SU-DHL-6 (cell line): Measurements from ENCODE around the gene FOXM1.

Experiments
- H2AFZ ChIP-seq: fragments of 200-600 bp; sonication (generic); 2 replicates; pipeline ENCODE4 v1.6.1; 2014; ENCODE audit warnings: low read depth, mild to moderate bottlenecking, moderate library complexity, mixed read lengths, antibody characterized with exemption, low read length; ENCODE audit not compliant: severe bottlenecking
- H3F3A ChIP-seq: fragments of 200-600 bp; shearing (Covaris generic); 2 replicates; pipeline ENCODE4 v1.6.0; 2016; ENCODE audit warnings: antibody characterized with exemption, mild to moderate bottlenecking; ENCODE audit not compliant: insufficient read depth
- H3K27ac ChIP-seq: fragments of 200-600 bp; sonication (generic); 2 replicates; pipeline ENCODE4 v1.5.1; 2016; ENCODE audit warnings: low read depth, mild to moderate bottlenecking, low read length, moderate library complexity, mixed read lengths
- H3K27me3 ChIP-seq: fragments of 200-600 bp; sonication (generic), shearing (Covaris generic); 2 replicates; pipeline ENCODE4 v1.6.0; 2014; ENCODE audit warnings: mild to moderate bottlenecking, low read length
- H3K36me3 ChIP-seq: fragments of 200-600 bp; sonication (generic); 2 replicates; pipeline ENCODE4 v1.6.1; 2014; ENCODE audit warnings: mild to moderate bottlenecking, low read length, mixed read lengths
- H3K4me2 ChIP-seq: fragments of 300-600, 200-600 bp; shearing (Covaris generic), sonication (generic); 2 replicates; pipeline ENCODE4 v1.6.0; 2014; ENCODE audit warnings: low read length, low read depth, mild to moderate bottlenecking; ENCODE audit not compliant: poor library complexity, severe bottlenecking
- H3K4me3 ChIP-seq: fragments of 200-600 bp; sonication (generic); 2 replicates; pipeline ENCODE4 v1.5.1; 2014; ENCODE audit warnings: antibody characterized with exemption, low read length, mild to moderate bottlenecking, mixed read lengths; ENCODE audit not compliant: insufficient read depth, poor library complexity, severe bottlenecking
- H3K79me2 ChIP-seq: fragments of 200-600 bp; sonication (generic); 2 replicates; pipeline ENCODE4 v1.6.1; 2014; ENCODE audit warnings: mild to moderate bottlenecking, low read length, moderate library complexity; ENCODE audit not compliant: insufficient read depth
- H3K9ac ChIP-seq: fragments of 200-600 bp; sonication (generic); 2 replicates; pipeline ENCODE4 v1.7.0; 2014; ENCODE audit warnings: mild to moderate bottlenecking, low read length
- H3K9me2 ChIP-seq: fragments of 200-600 bp; sonication (generic); replicated peaks from 2 replicates; pipeline ENCODE4 v1.6.1; 2014; ENCODE audit warnings: low read length; ENCODE audit not compliant: insufficient read depth
- H3K9me3 ChIP-seq: fragments of 200-600 bp; sonication (generic); 2 replicates; pipeline ENCODE4 v1.6.1; 2014; ENCODE audit warnings: low read length, mixed read lengths; ENCODE audit not compliant: insufficient read depth
- H4K20me1 ChIP-seq: fragments of 200-600 bp; sonication (generic); 2 replicates; pipeline ENCODE4 v1.6.1; 2014; ENCODE audit warnings: low read depth, mild to moderate bottlenecking, antibody characterized with exemption, low read length, moderate library complexity, mixed read lengths
- EZH2phosphoT487 ChIP-seq: fragments of 200-600 bp; sonication (generic), shearing (Covaris generic); conservative IDR thresholded peaks from 2 replicates; pipeline ENCODE4 v1.6.1; 2018; ENCODE audit warnings: mild to moderate bottlenecking, antibody characterized with exemption, low read length, moderate library complexity, mixed read lengths
- TF ChIP-seq, protein P1 (sequence below): fragments of 200-600 bp; sonication (generic); IDR thresholded peaks from one replicate; pipeline ENCODE4 v1.5.1; 2017; ENCODE audit warnings: antibody characterized with exemption, mild to moderate bottlenecking, low read length, moderate library complexity; ENCODE audit not compliant: insufficient read depth, poor library complexity, severe bottlenecking

Gene FOXM1

DNA sequence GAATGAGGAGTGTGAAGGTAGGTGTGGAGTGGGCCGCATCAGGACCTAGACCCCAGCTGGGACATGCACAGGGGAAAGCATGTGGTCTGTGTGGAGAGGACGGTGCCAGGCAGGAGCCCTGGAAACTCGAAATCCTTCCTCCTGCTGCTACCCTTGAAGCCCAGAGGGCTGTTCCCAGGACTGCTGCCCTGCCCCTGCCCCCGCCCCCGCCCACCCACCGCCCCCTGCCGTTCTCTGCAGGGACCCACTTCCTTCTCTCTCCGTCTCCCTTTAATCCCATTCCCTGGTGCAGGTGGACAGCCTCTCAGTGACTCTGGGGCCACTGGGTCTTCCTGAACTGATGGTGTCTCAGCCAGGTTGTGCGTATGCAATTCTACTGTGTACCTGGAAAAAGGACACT lies 56.5 kb downstream of the FOXM1 start:
- Histone ChIP-seq H3K79me2 (peaks cover 5% of the 10 kb centered on the region), H3K9ac (no peak overlapping the region), H3K4me2 (no peak overlapping the region), H3K9me2 (no peaks in the 10 kb centered on the region), H3K4me3 (no peak overlapping the region), H3K27ac (no peak overlapping the region), H4K20me1 (no peaks in the 10 kb centered on the region), H3F3A (no peaks in the 10 kb centered on the region), H3K36me3 (peaks cover 3% of the 10 kb centered on the region; the same call in 1 of the 2 replicates), H3K9me3 (no peaks in the 10 kb centered on the region), H3K27me3 (no peaks in the 10 kb centered on the region), H2AFZ (no peak overlapping the region)
- TF ChIP-seq EZH2phosphoT487: no peak
- TF ChIP-seq, protein P1, sequence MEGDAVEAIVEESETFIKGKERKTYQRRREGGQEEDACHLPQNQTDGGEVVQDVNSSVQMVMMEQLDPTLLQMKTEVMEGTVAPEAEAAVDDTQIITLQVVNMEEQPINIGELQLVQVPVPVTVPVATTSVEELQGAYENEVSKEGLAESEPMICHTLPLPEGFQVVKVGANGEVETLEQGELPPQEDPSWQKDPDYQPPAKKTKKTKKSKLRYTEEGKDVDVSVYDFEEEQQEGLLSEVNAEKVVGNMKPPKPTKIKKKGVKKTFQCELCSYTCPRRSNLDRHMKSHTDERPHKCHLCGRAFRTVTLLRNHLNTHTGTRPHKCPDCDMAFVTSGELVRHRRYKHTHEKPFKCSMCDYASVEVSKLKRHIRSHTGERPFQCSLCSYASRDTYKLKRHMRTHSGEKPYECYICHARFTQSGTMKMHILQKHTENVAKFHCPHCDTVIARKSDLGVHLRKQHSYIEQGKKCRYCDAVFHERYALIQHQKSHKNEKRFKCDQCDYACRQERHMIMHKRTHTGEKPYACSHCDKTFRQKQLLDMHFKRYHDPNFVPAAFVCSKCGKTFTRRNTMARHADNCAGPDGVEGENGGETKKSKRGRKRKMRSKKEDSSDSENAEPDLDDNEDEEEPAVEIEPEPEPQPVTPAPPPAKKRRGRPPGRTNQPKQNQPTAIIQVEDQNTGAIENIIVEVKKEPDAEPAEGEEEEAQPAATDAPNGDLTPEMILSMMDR: no peak

- H3K9me3 ChIP-seq: no peaks in the 10 kb centered on the region
- H3K9me2 ChIP-seq: no peaks in the 10 kb centered on the region
- H3K79me2 ChIP-seq: peaks cover 11% of the 10 kb centered on the region
- no peak overlapping the region for H3K27ac ChIP-seq
- peaks cover 3% of the 10 kb centered on the region; the same call in 1 of the 2 replicates for H3K36me3 ChIP-seq
- H2AFZ ChIP-seq: no peak overlapping the region
- no peak overlapping the region for H3K9ac ChIP-seq
- no peaks in the 10 kb centered on the region for H3K27me3 ChIP-seq
- no peaks in the 10 kb centered on the region for H3F3A ChIP-seq
- no peak overlapping the region for H3K4me3 ChIP-seq
- no peak for TF ChIP-seq EZH2phosphoT487
- TF ChIP-seq, protein P1: no peak
- H4K20me1 ChIP-seq: no peaks in the 10 kb centered on the region
- no peak overlapping the region for H3K4me2 ChIP-seq
Measured at GRCh38 chr12:2819810-2820209, 57.2 kb downstream of the FOXM1 start.

DNA sequence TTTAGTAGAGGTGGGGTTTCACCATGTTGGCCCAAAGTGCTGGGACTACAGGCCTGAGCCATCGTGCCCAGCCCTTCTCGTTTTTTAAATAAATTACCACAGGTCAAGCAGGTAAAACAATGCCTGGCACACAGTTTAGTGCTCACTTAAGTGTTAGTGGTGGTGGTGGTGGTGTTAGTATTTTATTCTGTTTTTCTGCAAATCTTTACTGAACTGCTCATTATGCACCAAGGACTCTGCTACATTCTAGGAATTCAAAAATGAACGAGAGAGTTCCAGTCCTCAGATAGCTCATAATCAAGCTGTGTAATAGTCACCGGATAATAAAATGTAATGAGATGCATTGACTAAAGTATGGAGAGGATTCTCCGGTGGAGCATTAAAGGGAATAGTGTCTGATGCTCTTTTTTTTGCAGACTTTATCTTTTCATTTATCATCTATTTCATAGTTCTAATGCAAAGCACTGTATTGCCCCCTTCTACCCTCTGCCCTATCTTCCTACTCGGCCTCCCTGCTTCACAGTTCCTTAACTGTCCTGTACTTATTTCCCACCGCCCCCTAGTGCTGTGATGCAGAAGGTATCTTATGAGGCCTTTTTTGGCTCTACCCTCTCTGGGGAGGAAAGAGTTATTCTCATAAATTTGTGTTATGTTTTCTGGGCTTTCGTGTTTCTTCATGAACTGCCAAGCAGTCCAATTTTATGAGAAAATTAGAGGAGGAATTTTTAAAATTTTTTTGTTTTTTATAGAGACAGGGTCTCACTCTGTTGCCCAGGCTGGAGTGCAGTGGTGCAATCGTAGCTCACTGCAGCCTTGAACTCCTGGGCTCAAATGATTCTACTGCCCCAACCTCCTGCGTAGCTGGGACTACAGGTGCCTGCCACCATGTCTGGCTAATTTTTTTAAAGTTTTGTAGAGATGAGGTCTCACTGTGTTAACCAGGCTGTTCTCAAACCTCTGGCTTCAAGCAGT lies 63.5 kb downstream of the FOXM1 start:
- Histone ChIP-seq H3K36me3 (peaks cover 3% of the 10 kb centered on the region; the same call in 1 of the 2 replicates), H3K9me3 (no peaks in the 10 kb centered on the region), H3K9ac (peak overlapping the region; percentile 87), H3K9me2 (no peaks in the 10 kb centered on the region), H3F3A (peaks cover 6% of the 10 kb centered on the region), H3K4me2 (peak overlapping the region; percentile 94), H3K4me3 (peak overlapping the region; percentile 74), H3K27ac (peak overlapping the region; percentile 77), H3K79me2 (peaks cover 30% of the 10 kb centered on the region), H2AFZ (peak overlapping the region; percentile 97), H3K27me3 (no peaks in the 10 kb centered on the region), H4K20me1 (no peaks in the 10 kb centered on the region)
- TF ChIP-seq, protein P1: peak; percentile 57
- no peak for TF ChIP-seq EZH2phosphoT487
